ENCODE measurements around the gene PLET1.

PLET1 gene, protein sequence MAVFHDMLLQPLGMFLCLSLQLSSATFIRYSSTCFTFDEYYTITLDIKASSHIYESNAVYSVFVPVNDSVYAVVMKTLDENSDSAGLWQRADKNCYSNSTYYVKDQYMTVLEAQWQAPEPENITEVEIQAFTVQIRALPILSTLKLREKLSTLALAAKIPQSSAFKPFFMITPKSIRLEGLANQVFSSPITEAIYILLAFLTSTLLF

DNA sequence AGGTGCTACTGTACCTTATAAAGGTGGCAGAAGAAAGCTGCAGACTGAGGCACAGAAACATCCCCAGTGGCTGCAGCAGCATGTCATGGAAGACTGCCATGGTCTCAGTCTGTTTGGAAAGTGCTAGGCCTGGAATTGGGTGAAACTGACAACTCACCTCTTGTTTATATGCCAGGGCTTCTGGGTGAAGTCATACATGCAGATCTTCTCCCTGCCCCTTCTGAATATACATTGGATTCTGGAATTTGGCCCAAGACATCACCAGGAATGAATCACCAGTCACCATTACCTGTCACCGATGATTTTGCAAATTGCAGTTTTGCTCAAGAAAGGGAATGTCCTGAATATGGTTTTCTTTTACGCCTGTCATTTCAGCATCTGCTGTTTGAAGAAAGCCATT lies at the start of gene PLET1:
Gene PLET1 (minus strand): TSS at position 371 of the 400 bp plus-strand sequence. CDS start 271 bp downstream, at position 100.
- DNase-seq, result no peak

DNA sequence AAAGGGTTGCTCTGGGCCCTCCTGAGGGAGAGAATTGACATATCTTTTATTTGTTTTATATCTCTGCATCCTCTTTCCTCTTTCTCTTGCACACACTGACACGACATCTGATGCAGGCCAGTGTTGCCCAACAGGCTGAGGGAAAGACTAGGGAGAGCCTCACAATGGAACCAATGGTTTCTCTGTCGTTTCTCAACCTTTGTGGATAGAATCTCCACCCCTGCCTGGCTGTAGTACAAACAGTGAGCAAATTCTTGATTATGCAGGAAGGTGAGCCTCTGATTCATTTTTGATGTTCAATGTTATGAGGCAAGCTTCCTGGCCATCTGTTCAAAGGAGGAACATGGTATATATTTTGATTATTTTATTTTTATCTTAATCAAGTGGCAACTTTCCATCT lies 49.8 kb upstream of the PLET1 start:
- DNase-seq, result no peak

DNA sequence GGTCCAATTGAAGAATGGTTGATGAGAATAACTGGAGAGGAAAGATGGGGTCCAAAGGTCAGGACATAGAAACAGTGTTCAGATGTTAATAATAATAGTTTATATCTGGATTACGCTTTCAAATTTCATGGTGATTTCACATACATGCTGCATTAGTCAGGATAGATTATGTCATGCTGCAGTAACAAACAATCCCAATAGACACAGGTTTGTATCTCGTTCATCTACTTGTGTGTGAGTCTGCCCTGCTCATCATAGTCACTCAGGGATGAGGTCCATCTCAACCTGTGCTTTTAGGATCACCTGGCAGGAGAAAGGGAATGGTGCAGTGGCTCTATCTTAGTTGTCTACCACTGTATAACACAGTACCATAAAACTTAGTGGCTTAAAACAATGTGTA lies 48.0 kb upstream of the PLET1 start:
- DNase-seq, result no peak

- no peak for DNase-seq
Measured at GRCh38 chr11:112307616-112308015, 47.0 kb upstream of the PLET1 start.

- DNase-seq, result no peak
Measured at GRCh38 chr11:112306230-112306629, 45.6 kb upstream of the PLET1 start.

DNA sequence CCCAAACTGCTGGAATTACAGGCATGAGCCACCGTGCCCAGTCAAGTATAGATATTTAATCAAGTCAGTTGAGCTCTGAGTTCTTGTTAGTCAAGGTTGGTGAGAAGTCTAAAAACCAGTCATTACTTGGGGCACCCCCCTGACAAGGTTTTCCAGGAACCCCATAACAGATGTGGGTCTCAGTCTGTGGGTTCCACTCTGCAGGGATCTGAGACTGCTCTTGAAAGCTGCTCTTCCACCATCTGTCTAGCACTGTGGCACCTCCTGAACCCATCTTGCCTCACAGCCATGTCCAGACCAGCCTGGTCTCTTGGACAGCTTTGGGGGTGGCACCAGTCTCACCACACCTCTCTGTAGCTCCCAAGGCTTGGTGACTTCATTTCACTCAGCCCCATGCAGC lies 44.3 kb upstream of the PLET1 start:
- no peak for DNase-seq

DNA sequence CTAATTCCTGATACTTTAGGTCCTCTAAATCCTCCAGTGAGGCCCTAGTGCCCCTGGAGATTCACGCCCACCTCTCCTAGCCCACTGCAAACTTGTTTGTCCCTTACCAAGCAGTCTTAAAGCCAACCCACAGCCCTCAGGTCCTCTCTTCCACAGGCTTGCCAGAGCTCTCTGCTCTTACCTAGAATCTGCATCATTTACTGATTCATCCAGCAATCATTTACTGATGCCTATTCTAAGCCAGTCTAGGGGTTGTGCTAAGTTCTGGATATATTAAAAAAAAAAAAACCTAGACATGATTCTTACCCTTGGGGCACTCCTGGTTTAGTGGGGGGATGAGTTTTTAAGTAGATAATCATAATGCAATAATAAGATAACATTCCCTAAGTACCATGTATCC lies 43.0 kb upstream of the PLET1 start:
- no peak for DNase-seq

- DNase-seq, result no peak
Measured at GRCh38 chr11:112302226-112302868, 41.7 kb upstream of the PLET1 start.

GRCh38 chr11:112300094-112300786 lies 39.6 kb upstream of the PLET1 start:
- no peak for DNase-seq

DNA sequence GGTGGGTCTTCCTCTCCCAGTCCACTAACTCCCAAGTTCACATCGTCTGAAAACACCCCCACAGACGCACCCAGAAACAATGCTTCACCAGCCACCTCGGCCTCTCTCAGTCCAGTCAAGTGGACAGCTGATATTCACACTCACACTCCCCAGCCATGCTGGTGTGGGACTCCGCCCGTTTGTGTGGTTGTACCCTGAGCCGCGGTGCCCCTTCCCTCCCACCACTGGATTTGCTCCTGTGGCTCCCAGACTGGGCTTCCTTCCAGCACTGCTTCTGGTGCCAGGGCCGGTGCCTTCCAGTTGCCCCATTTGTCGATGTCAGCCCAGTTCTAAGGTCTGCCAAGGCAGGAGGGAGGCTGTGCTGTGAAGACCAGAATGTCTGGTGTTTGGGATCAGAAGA lies 37.9 kb upstream of the PLET1 start:
- DNase-seq, result no peak

- no peak for DNase-seq
Measured at GRCh38 chr11:112297248-112297866, 36.7 kb upstream of the PLET1 start.

DNA sequence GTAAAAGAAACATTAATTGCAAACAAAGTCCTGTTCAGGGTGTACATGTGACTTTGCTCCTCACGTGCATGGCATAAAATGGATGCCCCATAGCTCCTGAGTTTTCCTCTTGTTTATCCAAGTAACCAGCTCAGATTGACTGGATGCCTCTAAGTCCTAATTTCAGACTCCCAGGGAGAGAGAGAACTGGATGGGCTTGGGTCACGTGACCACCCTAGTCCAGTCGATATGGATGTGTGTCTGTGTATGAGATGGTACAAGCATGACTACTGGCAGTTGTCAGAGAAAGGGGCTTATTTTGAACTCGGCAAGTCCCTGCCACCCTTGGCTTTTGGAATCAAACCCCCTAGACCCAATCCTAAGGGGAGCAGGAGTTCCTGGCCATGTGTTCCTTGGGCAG lies 35.4 kb upstream of the PLET1 start:
- DNase-seq, result no peak

- no peak for DNase-seq
Measured at GRCh38 chr11:112294688-112295340, 34.2 kb upstream of the PLET1 start.

GRCh38 chr11:112293614-112294013 lies 33.0 kb upstream of the PLET1 start:
- DNase-seq, result no peak

- no peak for DNase-seq
Measured at GRCh38 chr11:112292785-112293407, 32.2 kb upstream of the PLET1 start.

DNA sequence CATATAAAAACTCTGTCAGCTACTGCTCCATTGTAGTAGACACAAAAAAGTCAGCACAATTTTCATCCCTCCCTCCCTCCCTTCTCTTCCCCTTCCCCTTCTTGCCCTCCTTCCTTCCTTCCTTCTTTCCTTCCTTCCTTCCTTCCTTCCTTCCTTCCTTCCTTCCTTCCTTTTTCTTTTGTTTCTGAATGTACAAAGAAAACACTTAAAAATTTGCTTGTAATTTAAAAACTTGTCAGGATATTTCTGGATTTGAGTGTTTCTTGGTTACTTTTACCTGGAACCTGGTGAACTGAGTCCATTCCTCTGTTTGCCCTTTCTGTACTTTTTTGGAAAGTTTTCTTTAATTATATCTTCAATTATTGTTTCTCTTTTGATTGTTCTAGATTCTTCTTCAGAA lies 31.5 kb upstream of the PLET1 start:
- DNase-seq, result no peak

GRCh38 chr11:112291191-112291590 lies 30.5 kb upstream of the PLET1 start:
- no peak for DNase-seq

GRCh38 chr11:112290493-112290850 lies 29.8 kb upstream of the PLET1 start:
- DNase-seq, result no peak

- peak; percentile 83 for DNase-seq
Measured at GRCh38 chr11:112289588-112290492, 29.2 kb upstream of the PLET1 start.

GRCh38 chr11:112288021-112288420 lies 27.4 kb upstream of the PLET1 start:
- DNase-seq, result no peak

DNA sequence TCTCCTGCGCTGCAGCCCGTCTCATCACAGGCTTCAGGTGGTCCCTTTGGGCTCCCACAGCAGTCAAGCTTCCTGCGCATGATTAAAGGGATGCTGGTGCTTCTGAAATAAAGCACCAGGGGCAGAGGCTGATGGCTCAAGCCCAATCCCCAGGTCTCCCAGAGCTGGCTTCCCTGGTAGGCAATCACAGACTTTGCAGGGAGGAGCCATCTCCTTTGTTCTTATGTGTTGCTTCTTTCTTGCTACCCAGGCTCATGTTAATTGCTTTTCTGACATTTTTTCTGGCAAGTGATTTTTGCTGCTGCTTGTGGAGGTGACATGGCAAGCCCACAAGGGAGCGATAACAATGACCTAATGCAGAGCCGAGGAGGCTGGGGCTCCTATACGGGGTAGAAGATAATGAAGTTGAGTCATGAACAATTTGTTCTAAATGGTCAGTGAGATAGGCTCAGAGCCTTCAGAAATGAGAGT lies 25.2 kb upstream of the PLET1 start:
- no peak for DNase-seq

DNA sequence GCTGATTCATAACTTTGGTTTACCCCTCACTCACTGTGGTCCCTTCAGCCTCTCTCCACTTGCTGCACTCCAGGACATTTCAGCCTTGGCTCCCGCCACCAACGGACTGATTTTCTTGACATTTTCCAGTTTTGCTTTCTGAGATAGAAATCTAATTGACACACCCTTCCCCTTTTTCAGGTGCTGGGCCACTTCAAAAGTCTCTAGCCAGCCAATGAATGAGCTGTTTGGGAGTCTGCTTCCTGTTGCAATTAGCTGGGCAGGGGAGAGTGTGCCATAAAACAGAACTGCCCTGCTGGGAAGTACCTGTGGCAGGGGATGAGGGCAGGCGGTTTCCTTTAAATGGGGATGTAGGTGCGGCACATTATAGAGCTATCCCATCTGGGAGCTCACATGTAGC lies 21.1 kb upstream of the PLET1 start:
- no peak for DNase-seq
